PFSK-1 (cell line): Measurements from ENCODE around the gene NCKAP1.

Source experiments
- POLR2AphosphoS5 ChIP-seq: IDR thresholded peaks from 2 replicates; pipeline ENCODE4 v1.6.1; 2012; ENCODE audit warnings: low read depth, mild to moderate bottlenecking, control low read depth, low read length, moderate library complexity
- SIN3A ChIP-seq: IDR thresholded peaks from 2 replicates; pipeline ENCODE4 v1.6.1; 2012; ENCODE audit warnings: mild to moderate bottlenecking, low read length, moderate library complexity, borderline replicate concordance; ENCODE audit not compliant: insufficient read depth
- TAF1 ChIP-seq: IDR thresholded peaks from 2 replicates; pipeline ENCODE4 v1.6.1; 2012; ENCODE audit warnings: low read length, control low read depth, borderline replicate concordance; ENCODE audit not compliant: insufficient read depth

- no peak for TF ChIP-seq POLR2AphosphoS5
- no peak for TF ChIP-seq TAF1
- TF ChIP-seq SIN3A, result no peak
Measured at GRCh38 chr2:183031911-183032794, 6.1 kb downstream of the NCKAP1 start.
